CD4-positive, alpha-beta T cell (primary cell): ENCODE measurements around the gene CHST14. TPM values are rescaled to one million over a fixed set of nuclear protein-coding genes. Genes with fewer than 3 reads are reported as not detected.

ENCODE experiments used
- ATAC-seq: fragments of 200-7000 bp; cut with Tn5 transposase; one replicate; pipeline ENCODE4 v1.10.0; 2022; ENCODE audit warnings: mild to moderate bottlenecking; ENCODE audit not compliant: poor library complexity
- CTCF ChIA-PET: fragments of 350-600 bp; sonication (Branson Sonifier 250); formaldehyde crosslinking; loops from one replicate; lab custom pipeline; 2021; ENCODE audit warnings: antibody characterized with exemption, inconsistent platforms; lab: Charles Lee
- POLR2A ChIA-PET: fragments of 350-600 bp; sonication (Branson Sonifier 250); formaldehyde crosslinking; loops from one replicate; lab custom pipeline; 2021; ENCODE audit warnings: antibody characterized with exemption, inconsistent platforms; lab: Charles Lee
- DNase-seq, 14 experiments: peaks; one replicate each; pipeline ENCODE4 v3.0.0-alpha.2; 2013 to 2020; ENCODE audit warnings: mixed read lengths in 2 of 14
- H3K27ac ChIP-seq, 2 donors: one replicate each; pipeline versions ENCODE4 v1.5.1 to v1.7.0; 2013; ENCODE audit warnings: low read length in 2 of 2, low read depth in 1 of 2, mild to moderate bottlenecking in 1 of 2
- H3K27me3 ChIP-seq, 2 experiments: 1 replicate in 1 of 2; 2 replicates in 1 of 2; pipeline versions ENCODE4 v1.6.1 to v1.7.0; 2013; ENCODE audit warnings: low read length in 2 of 2, control low read depth in 1 of 2, mild to moderate bottlenecking in 1 of 2, moderate library complexity in 1 of 2; ENCODE audit not compliant: insufficient read depth in 2 of 2, control insufficient read depth in 1 of 2
- H3K36me3 ChIP-seq: one replicate; pipeline ENCODE4 v1.6.1; 2013; ENCODE audit warnings: low read length, control low read depth; ENCODE audit not compliant: insufficient read depth
- H3K4me1 ChIP-seq: one replicate; pipeline ENCODE4 v1.6.1; 2013; ENCODE audit warnings: low read length, control low read depth; ENCODE audit not compliant: insufficient read depth
- H3K4me3 ChIP-seq: one replicate; pipeline ENCODE4 v1.5.1; 2013; ENCODE audit warnings: mild to moderate bottlenecking, low read length, moderate library complexity
- H3K9me3 ChIP-seq, 2 experiments: 1 replicate in 1 of 2; 2 replicates in 1 of 2; pipeline versions ENCODE4 v1.6.1 to v1.7.0; 2013; ENCODE audit warnings: low read length in 2 of 2, mild to moderate bottlenecking in 2 of 2, control low read depth in 1 of 2, moderate library complexity in 1 of 2; ENCODE audit not compliant: control insufficient read depth in 1 of 2, insufficient read depth in 1 of 2
- H3K27ac Mint-ChIP-seq: one replicate; pipeline ENCODE4 v1.8.0; 2020; ENCODE audit warnings: mixed read lengths
- H3K27me3 Mint-ChIP-seq: one replicate; pipeline ENCODE4 v1.8.0; 2021; ENCODE audit warnings: mixed read lengths
- H3K36me3 Mint-ChIP-seq: one replicate; pipeline ENCODE4 v1.8.0; 2021; ENCODE audit warnings: low read depth, mixed read lengths
- H3K4me1 Mint-ChIP-seq: one replicate; pipeline ENCODE4 v1.8.0; 2021; ENCODE audit warnings: low read depth, mixed read lengths
- H3K4me3 Mint-ChIP-seq: one replicate; pipeline ENCODE4 v1.8.0; 2020; ENCODE audit warnings: mild to moderate bottlenecking, mixed read lengths
- H3K9me3 Mint-ChIP-seq: one replicate; pipeline ENCODE4 v1.8.0; 2020; ENCODE audit warnings: mixed read lengths
- CTCF ChIP-seq: fragments of 200-600 bp; IDR thresholded peaks from one replicate; pipeline ENCODE4 v1.8.0; 2022; ENCODE audit warnings: antibody characterized with exemption, mild to moderate bottlenecking
- intact Hi-C, 2 experiments: fragments of 100-400 bp; cut with DNase I in 1 of 2; cut with micrococcal nuclease in 1 of 2; formaldehyde crosslinking; loops; one replicate each; pipeline versions ENCODE4 v1.15.1 to v1.9.0; 2023 to 2025; cut with DNase I, micrococcal nuclease
- total RNA-seq, 174 experiments: library from RNA in 2 of 174; stranded (reverse) in 2 of 174; gene quantifications; one replicate each; pipeline ENCODE4 v1.2.3 and lab custom pipeline; 2021 to 2026

Gene CHST14
- total RNA-seq, 2 experiments from 2014 or later = 4.6 to 5.1 TPM

GRCh38 chr15:40498418-40498817 is 27.6 kb downstream of the CHST14 start:
- intact Hi-C loops = no loop called here
- no peak for TF ChIP-seq CTCF
- ChIA-PET CTCF (no interaction called here), POLR2A (no interaction called here)
- H3K9me3 ChIP-seq = no peaks in the 10 kb centered on the region
- H3K4me1 ChIP-seq = peaks cover 7% of the 10 kb centered on the region
- Mint-ChIP-seq H3K4me1 (peaks cover 9% of the 10 kb centered on the region), H3K9me3 (no peaks in the 10 kb centered on the region), H3K4me3 (no peak overlapping the region), H3K36me3 (no peaks in the 10 kb centered on the region), H3K27me3 (peaks cover 11% of the 10 kb centered on the region), H3K27ac (no peak overlapping the region)
- DNase-seq (no peak), ATAC-seq (no peak)
- H3K36me3 ChIP-seq = no peaks in the 10 kb centered on the region
- H3K4me3 ChIP-seq = no peak overlapping the region
- peaks cover 4 to 6% of the 10 kb centered on the region in 2 experiments for H3K27me3 ChIP-seq
- H3K27ac ChIP-seq = no peak overlapping the region

DNA sequence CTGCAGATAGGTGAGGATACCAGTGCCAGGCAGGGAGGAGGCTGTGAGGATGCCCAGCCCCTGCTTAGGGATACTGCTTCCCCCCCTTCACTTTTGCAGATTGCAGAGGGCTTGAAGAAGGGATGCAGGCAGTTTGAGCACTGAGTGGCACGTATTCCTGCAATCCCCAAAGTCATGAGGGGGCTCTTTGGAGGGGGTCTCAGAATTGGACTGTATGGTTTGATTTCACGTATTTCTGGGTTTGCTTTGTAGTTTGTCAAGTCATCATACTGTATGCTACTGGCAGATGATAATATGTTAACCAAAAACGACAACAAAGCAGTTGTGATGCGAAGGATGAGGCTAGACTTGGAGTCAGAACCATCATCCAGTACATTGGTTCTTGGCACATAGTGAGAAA is 28.1 kb downstream of the CHST14 start:
- TF ChIP-seq CTCF = no peak
- Mint-ChIP-seq H3K27me3 (peaks cover 16% of the 10 kb centered on the region), H3K9me3 (no peaks in the 10 kb centered on the region), H3K4me3 (no peak overlapping the region), H3K4me1 (peaks cover 5% of the 10 kb centered on the region), H3K27ac (no peak overlapping the region), H3K36me3 (no peaks in the 10 kb centered on the region)
- Histone ChIP-seq H3K4me1 (peaks cover 4% of the 10 kb centered on the region), H3K9me3 (no peaks in the 10 kb centered on the region), H3K27ac (no peak overlapping the region), H3K27me3 (peaks cover 6 to 8% of the 10 kb centered on the region in 2 experiments), H3K4me3 (no peak overlapping the region), H3K36me3 (no peaks in the 10 kb centered on the region)
- intact Hi-C loops = no loop called here
- ATAC-seq (no peak), DNase-seq (no peak)
- CTCF ChIA-PET = no interaction called here
- POLR2A ChIA-PET = no interaction called here

GRCh38 chr15:40499931-40500330 is 29.1 kb downstream of the CHST14 start:
- Mint-ChIP-seq H3K4me1 (no peaks in the 10 kb centered on the region), H3K9me3 (no peaks in the 10 kb centered on the region), H3K27ac (no peak overlapping the region), H3K36me3 (no peaks in the 10 kb centered on the region), H3K4me3 (no peak overlapping the region), H3K27me3 (peaks cover 23% of the 10 kb centered on the region)
- Histone ChIP-seq H3K9me3 (no peaks in the 10 kb centered on the region), H3K4me3 (no peak overlapping the region), H3K4me1 (no peaks in the 10 kb centered on the region), H3K27ac (no peak overlapping the region), H3K36me3 (no peaks in the 10 kb centered on the region), H3K27me3 (peaks cover 6 to 10% of the 10 kb centered on the region in 2 experiments)
- CTCF ChIA-PET = no interaction called here
- POLR2A ChIA-PET = no interaction called here
- no peak for ATAC-seq
- no peak for TF ChIP-seq CTCF
- no peak for DNase-seq
- intact Hi-C loops = no loop called here
